Measurements from ENCODE around the gene ADD3.

- TF ChIP-seq CTCF (IDR thresholded peaks at IDR 0.05; ENCODE audit: low read depth, low read length, missing input control) (no peak), MAX (IDR thresholded peaks at IDR 0.05) (no peak), RAD21 (IDR thresholded peaks at IDR 0.05) (no peak), GABPA (IDR thresholded peaks at IDR 0.05 in 1 of 2, conservative IDR thresholded peaks at IDR 0.05 in 1 of 2) (no peak), FOXA1 (IDR thresholded peaks at IDR 0.05) (no peak), TAF1 (conservative IDR thresholded peaks at IDR 0.05) (no peak), ATF3 (IDR thresholded peaks at IDR 0.05) (no peak), EGR1 (IDR thresholded peaks at IDR 0.05; ENCODE audit: low read depth in 2 of 2) (no peak), HNF4G (IDR thresholded peaks at IDR 0.05) (no peak), SP1 (IDR thresholded peaks at IDR 0.05) (no peak), HNF4A (conservative IDR thresholded peaks at IDR 0.05) (no peak), ZBTB33 (IDR thresholded peaks at IDR 0.05) (no peak)
Observed at GRCh38 chr10:110022716-110023504, 15.1 kb downstream of the ADD3 start.
